Stimulated activated CD8-positive, alpha-beta memory T cell treated with anti-CD3 and anti-CD28 coated beads, Interleukin-15, amount 100 ng/mL, for 4 hours (primary cell): Measurements from ENCODE around the gene ANKRD44.
"Not testable (repeated sequence)": the region's sequence is repeated elsewhere in the genome, so short reads cannot be mapped to it uniquely, and the experiment has no call there.

Experiments
- DNase-seq, 2 donors: peaks; one replicate each; pipeline ENCODE4 v3.0.0-alpha.2; 2020; ENCODE audit warnings: low read depth in 2 of 2

Gene ANKRD44

DNA sequence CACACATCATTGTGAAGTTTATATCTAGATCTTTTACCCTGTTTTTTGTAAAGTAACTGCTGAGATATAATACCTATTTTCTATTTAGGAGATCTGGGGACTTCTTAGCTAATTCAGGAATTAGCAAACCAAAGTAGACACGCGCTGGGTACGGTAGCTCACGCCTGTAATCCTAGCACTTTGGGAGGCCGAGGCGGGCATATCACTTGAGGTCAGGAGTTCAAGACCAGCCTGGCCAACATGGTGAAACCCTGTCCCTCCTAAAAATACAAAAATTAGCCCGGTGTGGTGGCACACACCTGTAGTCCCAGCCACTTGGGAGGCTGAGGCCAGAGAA is 23.0 kb downstream of the ANKRD44 start:
- DNase-seq = not testable (repeated sequence)

DNA sequence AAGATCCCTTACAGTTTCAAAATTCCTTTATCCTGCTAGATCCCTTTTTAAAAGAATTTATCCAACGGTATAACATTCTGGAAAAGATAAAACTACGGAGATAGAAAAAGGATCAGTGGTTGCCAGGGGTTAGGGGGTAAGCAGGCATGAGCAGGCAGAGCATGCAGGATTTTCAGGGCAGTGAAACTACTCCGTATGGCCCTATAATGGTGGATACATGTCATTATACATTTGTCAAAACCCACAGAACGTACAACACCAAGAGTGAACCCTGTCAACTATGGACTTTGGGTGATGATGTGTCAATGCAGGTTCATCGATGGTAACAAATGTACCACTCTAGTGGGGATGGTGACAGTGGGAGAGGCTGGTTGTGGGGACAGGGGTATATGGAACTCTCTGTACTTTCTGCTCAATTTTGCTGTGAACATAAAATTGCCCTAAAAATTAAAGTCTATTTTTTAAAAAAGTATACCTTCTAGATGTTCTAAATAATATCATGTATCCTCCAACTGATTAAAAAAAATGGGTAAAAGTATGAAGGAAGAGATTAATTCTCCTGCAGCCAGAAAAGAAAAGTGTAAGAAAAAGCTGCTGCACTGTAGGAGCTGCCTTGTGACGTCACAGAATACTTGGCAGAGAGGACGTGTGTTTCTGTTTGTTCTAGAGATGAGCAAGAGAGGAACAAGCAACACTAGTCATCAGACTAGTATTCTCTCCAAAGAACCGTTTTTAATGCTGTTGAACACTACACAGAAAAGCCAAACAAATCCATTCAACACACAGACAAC is 23.6 kb downstream of the ANKRD44 start:
- DNase-seq = no peak

DNA sequence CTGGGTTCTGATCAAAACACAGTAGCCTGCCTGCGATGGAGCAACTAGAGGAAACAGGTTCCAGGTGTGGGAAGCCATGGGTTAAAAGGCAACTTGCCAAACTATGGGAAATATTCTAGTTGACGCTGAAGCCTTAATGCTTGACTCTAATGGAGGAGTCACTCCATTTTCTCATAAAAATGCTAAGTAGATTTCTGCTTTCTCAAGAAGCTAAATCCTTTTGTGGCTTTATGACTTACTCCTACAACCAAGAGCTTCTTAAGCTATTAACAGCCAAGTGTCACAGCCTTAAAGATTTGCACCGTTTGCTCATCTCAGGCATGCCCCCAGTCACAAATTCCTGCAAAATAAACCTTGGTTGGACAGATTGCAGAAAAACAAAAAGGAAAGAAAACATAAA is 25.2 kb downstream of the ANKRD44 start:
- no peak for DNase-seq

DNA sequence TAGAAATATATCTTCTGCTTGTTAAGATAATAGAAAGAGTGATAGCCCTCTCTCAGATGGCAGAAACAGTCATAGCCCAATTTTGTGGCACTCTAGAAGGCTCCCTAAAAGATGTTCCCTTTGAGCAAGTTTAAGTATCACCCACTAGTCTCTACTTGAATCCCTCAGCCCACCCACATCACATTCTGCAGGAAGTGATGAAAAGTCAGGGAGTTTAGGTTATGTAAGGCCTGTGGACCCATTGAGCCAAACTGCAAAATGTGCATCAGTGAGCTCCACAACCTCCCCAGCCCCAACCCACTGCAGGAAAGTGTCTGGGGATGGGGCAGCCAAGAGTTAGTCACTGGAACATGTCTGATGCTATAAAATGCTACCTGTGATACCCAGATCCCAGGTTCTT is 25.6 kb downstream of the ANKRD44 start:
- DNase-seq = no peak

DNA sequence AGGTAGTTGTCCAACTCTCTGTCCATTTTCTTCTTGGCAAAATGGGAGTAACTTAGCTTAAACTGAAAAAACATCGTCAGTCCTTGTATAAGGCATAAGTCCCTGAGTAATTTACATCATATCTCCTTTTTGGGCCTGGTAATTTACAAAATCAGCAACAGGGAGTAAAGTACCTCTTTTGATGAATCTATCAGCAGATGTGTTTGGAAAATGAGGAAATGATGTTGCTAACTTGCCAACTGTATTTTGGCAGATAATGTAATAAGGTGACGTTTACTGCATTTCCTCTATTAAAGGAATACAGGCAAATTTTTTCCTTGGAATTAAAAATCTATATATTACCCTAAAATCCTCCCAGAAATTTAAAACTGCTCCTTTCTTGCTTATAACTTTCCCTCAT is 29.2 kb downstream of the ANKRD44 start:
- DNase-seq = no peak

DNA sequence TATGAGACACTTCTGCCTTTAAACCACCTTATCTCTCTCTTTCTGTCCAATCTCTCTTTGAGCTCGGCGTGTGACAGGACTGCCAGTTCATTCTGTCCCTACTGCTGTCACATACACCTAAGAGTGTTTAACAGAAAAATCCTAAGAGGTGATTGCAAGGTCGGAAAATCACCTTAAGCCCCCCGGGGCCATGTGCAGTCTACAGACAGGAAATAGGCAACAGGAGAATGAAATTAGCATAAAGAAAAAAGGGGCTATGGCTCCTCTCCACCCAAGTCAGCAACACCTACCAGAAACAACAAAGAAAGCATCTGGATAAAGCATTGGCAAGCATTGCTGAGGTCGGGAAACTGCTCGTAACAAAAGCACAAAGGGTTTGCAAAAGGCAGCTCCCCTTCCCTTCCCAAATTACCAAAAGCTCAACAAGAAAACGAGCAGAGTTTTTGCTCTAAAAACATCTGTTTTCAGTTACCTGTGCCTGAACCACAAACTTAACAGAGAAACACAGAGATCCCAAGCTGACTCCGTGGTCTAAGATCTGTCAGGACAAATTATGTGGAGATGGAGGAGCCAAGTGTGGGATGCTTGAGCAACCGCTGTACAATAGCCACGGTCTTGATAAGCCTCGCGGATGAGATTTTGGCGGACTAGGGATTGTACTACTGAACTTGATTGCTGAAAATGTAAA is 30.4 kb downstream of the ANKRD44 start:
- DNase-seq = no peak

DNA sequence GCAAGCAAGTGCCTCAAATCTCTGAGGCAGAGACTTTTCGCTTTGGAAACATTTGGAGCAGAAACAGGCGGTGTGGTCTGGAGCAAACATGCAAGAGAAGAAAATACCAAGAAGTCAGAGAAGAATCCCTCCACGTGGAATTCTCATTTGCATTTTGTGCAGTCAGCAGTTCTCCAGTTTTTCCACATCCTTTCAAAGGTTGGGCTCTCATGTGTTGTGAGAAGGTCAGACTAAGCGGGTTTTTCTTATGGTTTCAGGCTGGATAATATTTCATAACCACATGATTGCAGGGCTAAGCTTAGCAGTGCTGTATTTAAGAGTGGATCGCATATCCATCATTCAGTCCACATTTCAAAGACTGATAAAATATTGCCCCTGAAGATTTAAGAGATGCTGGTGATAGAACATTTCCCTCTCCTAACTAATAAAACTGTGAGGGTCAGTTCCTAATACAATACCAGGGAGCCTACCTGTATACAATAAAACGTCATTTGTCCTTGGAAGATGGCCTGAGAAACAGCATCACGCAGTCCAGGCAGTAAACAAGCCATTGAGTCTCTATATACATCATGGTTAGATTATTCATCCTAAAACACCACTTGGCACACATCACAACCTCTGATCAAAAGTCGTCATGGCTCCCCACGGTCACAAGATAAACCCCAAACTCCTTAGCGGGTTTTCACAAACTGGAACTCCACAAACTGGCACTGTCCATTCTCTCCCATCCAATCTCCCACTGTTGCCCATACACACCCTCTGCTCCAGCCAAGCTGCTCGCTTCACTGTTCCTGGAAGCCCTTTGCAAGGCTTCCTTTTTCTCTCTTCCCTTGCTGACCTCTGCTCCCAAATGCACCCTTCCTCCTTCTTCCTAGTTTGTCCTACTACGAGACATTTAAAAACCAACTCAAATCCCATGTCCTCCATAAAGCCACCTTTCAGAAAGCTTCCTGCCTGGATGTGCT is 31.5 kb downstream of the ANKRD44 start:
- DNase-seq = no peak

DNA sequence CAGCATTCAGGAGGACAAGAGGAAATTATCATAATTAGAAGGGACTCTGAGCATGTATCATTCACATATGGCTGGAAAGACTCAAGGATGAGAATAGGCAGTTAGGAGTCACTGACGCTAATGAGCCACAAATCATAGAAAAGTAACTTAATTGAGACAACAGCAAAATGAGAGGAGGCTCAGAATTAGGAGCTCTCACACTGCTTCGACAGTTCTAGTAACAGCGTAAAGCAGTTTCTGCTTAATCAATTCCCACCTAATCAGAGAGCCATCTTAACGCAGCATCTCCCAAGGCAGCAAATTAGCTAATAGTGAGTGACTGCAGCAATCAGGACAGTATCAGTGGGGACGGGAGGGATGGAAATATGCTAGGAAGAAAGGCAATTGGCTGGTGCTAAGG is 32.8 kb downstream of the ANKRD44 start:
- DNase-seq = no peak

DNA sequence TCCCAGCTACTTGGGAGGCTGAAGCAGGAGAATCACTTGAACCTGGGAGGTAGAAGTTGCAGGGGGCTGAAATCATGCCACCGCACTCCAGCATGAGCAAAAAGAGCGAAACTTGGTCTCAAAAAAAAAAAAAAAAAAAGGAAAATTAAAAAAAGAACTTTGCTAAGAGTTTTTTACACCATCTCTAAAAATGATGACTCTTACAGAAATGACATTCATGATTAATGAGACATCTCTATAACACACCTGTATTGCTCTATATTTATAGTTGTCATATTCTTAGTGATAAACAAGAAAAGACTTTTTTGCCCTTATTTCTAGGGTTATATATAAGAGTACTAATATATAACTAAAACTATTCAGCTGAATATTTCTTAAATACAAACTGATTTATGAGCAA is 34.4 kb downstream of the ANKRD44 start:
- DNase-seq = no peak

DNA sequence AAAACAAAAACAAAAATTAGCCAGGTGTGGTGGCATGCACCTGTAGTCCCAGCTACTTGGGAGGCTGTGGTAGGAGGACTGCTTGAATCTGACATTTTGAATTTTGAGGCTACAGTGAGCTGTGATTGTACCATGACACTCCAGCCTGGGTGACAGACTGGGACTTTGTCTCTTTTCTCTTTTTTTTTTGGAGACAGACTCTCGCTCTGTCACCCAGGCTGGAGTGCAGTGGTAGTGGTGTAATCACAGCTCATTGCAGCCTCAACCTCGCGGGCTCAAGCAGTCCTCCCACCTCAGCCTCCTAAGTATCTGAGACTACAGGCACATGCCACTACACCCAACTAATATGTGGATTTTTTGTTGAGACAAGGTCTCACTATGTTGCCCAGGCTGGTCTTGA is 35.6 kb downstream of the ANKRD44 start:
- DNase-seq = no peak

DNA sequence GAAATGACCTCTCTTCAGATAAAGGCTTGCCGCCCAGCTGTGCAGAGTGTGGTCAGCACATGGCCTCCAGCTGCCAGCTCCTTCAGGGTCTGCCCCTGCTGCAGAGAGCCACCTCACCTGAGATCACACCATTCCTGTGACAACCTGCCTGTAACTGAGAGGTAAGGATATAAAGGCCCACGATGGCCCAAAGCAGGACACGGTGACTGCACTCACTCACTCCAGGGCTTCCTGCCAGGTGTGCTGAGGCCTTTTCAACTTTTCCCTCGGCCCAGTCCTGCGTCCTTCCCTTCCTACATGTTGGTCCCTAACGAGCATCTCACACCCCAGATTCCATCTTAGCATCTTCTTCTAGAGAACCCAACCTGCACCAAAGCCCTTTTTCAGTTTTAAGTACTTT is 36.2 kb downstream of the ANKRD44 start:
- no peak for DNase-seq

DNA sequence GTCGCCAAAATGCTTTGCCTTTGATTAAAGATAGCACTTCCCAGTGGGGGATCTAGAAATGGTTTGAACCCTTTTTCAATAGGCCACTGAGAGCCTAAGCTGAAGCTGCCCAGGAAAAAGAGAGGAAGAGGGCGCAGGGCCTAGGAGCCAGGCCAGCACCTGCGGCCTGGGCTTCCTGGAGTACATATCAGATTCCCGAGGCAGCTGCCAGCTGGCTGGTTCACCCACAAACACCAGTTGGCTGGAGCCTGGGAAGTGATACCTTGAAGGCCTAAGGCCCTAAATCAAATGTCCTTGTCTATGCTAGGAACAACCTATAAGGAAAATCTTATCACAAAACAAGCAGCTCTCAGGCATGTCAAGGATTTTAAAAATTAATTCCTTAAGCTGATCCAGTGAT is 37.1 kb downstream of the ANKRD44 start:
- no peak for DNase-seq

DNA sequence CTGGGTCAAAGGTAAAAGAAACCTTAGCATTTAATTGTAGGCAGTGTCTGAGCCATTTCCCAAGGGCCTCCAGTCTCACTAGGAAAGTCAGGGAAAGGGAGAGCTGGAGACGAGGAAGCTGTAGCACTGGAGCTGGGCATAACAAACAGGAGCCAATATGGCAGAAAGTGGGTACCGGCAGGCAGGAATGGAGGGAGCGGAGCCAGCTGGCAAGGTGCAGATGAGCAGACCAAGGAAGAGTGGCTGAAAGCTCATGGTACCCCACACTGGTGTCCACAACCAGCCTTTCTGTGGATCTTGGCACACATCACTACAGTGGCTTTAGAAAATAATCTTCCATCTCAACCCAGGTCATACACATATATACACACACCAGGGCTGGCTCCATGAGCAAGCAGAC is 40.0 kb downstream of the ANKRD44 start:
- no peak for DNase-seq

DNA sequence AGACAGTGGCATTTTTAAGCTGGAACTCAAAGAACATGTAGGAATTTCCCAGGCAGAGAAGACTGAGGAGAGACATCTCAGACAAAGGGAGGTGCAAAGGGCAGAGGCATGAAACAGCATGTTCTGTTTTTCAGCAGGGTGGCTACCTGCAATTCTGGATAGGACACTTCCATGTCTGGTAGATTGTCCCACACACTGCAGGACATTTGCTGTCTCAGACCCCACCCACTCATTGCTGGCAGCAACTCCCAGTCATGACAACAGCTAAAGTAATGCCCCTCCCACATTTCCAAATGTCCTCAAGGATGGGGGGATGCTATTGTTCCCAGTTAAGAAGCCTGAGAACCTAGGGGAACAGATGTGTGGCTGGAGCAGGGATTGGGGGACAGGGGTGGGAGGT is 40.8 kb downstream of the ANKRD44 start:
- no peak for DNase-seq

DNA sequence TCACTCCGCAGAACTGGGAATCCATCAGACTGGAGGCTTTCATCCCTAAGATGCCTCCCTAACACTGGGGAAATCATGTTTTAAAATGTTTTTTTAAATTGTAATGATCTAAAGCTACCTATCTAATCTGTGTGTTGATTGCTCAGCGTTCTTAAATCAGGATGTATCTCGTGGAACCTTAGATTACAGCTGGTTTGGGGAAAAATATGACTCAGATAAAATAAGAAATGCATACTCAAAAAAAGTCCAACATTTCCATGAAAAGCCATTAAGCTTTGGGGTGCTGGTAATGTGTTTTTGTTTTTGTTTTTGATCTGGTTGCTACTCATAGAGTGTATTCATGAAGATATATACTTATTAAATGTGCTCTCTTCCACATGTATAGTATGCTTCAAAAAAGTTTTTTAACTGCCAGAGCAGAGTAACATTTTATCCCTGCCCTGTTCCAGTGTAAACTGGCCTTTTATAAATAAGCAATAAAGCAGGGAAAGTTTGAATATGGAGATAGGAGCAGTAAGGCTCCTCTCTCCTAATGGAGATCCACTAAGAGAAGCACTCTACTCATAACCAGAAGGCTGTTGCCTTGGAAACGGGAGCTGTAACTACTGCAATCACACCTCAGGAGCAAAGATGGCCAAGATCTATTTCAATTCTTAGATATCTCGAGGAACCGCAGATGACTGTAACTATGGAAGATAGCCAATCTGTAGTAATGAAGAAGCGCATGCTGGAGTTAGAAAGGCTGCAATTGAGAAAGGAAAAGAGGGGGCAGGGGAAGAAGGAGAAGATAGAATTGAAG is 41.6 kb downstream of the ANKRD44 start:
- DNase-seq = no peak

DNA sequence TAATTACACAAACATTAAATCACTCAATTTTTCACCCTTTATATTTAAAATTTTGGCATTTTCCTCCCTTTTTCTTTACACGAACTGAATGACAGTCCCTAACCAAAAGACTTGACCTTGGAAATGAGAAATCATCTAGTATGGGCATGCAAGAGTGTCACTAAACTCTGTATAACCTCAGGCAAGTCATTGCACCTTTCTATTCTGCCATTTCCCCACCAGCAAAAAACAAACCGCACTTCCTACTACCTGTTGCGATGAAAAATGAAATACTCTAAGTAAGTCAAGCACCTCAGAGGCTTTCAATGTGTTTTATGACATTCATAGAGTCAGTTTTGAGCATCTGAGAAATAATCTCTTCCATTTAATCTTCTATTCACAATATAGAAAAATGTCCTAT is 44.1 kb downstream of the ANKRD44 start:
- DNase-seq = no peak

DNA sequence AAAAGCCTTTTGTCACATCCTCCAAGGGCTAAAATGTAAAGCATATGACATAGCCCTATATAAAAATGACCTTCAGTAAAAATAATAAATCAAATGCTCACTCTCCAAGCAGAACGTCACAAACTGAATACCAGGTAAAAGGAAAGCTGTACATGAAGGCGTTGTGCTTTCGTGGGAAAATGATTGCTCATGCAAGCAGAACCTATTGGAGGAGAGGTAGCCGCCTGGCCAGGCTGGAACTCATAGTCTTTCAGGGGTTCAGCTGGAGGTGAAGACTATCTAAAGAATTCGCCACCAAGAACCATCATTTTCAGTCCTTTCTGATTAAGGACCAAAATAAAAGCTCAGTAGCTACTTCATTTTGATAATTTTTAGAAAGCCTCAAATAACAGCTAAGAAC is 44.7 kb downstream of the ANKRD44 start:
- DNase-seq = no peak

DNA sequence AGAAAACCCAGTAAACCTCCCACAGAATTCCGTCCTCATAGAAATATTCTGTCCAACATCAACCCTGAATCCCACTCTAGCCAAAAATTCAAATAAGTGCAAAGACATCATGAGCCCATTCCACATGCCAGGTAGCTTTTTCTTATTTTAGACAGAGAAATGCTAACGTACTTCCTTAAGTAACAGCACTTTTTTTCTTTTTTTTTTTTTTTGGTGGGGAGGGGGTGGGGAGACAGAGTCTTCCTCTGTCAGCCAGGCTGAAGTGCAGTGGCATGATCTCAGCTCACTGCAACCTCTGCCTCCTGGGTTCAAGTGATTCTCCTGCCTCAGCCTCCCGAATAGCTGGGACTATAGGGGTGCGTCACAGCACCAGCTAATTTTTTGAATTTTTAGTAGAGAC is 45.5 kb downstream of the ANKRD44 start:
- DNase-seq = no peak

DNA sequence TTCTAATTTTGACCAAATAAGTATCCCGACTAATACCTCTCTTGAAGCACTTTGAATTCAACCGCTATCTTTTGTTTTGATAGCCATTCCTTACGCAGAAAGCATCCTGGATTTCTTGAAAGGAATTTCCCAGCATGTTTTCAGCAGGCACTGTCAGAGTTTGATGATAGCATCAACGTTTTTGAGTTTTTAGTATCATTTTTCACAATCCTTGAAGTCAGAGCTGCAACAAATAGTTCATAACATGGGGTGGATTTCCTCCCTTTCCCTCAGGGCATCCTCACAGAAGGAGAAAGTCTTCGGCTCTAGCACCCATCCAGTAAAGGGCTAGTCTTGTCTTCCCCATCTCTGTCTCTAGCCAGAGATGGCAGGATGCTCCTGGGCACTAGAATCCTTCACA is 46.2 kb downstream of the ANKRD44 start:
- DNase-seq = no peak

DNA sequence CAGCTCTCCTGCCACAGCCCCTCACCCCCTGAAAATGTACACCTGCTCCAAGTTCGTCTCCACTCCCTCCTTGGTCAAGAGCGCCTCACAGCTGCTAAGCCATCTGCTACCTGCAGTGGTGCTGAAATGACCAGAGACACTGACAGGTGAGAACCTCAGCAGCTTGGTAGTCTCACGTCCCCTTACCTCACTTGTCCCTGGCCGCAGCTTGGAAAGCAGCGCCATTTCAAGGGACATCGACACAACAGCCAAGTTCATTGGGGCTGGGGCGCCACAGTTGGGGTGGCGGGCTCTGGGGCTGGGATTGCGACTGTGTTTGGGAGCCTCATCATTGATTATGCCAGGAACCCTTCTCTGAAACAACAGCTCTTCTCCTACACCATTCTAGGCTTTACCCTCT is 47.5 kb downstream of the ANKRD44 start:
- no peak for DNase-seq

DNA sequence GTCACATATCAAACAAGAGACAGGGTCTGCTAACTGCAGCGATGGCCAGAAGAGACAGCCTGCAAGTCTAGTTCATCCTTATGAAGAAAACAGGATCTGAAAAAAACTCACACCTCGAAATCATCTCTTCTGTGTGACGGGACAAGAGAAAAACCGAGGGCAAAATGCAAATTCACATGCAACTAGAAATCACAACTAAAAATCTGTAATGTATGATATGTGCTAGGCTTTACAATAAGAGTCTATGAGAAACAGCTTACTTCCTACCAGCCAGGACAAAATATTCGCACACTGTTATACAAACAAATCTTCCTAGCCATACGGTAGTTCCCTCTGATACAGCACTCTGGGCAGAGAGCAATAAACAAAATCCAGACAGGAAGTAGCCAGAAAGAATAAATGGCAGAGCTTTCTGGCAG is 48.8 kb downstream of the ANKRD44 start:
- no peak for DNase-seq
